ENCODE data around the gene SLC43A1. TPM values are rescaled to one million over a fixed set of nuclear protein-coding genes. Genes with fewer than 3 reads are reported as not detected.

SLC43A1 gene
- total and polyA plus RNA-seq, 2 of the 4 experiments (the other 2 are of a cell fraction): 10.0 to 17.0 TPM

DNA sequence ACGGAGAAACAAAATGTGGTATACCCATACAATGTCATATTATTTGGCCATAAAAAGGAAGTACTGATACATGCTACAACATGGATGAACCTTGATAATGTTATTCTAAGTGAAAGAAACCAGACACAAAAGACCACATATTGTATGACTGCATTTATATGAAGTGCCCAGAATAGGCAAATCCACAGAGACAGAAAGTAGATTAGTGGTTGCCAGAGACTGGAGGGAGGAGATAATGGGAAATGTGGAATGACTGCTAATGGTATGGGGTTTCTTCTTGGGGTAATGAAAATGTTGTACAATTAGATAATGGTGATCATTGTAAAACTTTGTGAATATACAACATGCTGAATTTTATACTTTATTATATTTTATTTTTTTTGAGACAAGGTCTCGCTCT is 5.6 kb upstream of the SLC43A1 start:
- no peak for DNase-seq
- in situ Hi-C loops (cut with MboI; ENCODE audit: low sequenced_read_pairs) (loop anchor here (25.0 kb wide), 1 partner anchor 684 kb away; no protein-coding TSS in a partner anchor), intact Hi-C loops (cut with micrococcal nuclease) (no loop called here), dilution Hi-C loops (cut with HindIII; ENCODE audit: low sequenced_read_pairs, unreplicated experiment) (no loop called here)
- Histone ChIP-seq H4K20me1 (ENCODE audit: insufficient read depth, low read length) (no peaks in the 10 kb centered on the region), H2BK5ac (ENCODE audit: low read depth, low read length, poor library complexity, severe bottlenecking) (no peak overlapping the region), H3K14ac (replicated peaks; ENCODE audit: low read depth, low read length) (no peak overlapping the region), H4K5ac (ENCODE audit: low read depth, low read length) (no peak overlapping the region), H4K91ac (ENCODE audit: insufficient read depth, low read depth, low read length) (no peak overlapping the region), H3K18ac (ENCODE audit: low read depth, low read length) (no peak overlapping the region), H3K27me3 (ENCODE audit: control insufficient read depth, insufficient read depth, low read length) (no peaks in the 10 kb centered on the region), H3K9me3 (ENCODE audit: control insufficient read depth, insufficient read depth, low read length) (no peaks in the 10 kb centered on the region), H2BK15ac (ENCODE audit: low read depth, low read length) (no peak overlapping the region), H3K36me3 (ENCODE audit: control insufficient read depth, insufficient read depth, low read length) (no peaks in the 10 kb centered on the region), H3K9ac (ENCODE audit: low read depth, low read length) (no peak overlapping the region), H3K4ac (ENCODE audit: low read depth, low read length) (no peak overlapping the region), H3K27ac (ENCODE audit: insufficient read depth, low read length) (no peak overlapping the region), H3K9me1 (ENCODE audit: insufficient read depth, low read length) (no peaks in the 10 kb centered on the region), H3K23ac (ENCODE audit: low read depth, low read length) (no peak overlapping the region), H3K56ac (ENCODE audit: extremely low read depth, insufficient read depth, low read length) (no peak overlapping the region), H2AFZ (replicated peaks; ENCODE audit: low read length, poor library complexity) (no peak overlapping the region), H2AK5ac (ENCODE audit: low read depth, low read length) (no peak overlapping the region), H2BK20ac (ENCODE audit: low read depth, low read length) (no peak overlapping the region), H3K79me1 (ENCODE audit: low read depth in 1 of 2, low read length in 2 of 2) (0 out of 4 replicates have a peak, but pooled peaks cover 0 to under 1% of the 10 kb centered on the region in 2 experiments), H3K4me3 (ENCODE audit: insufficient read depth, low read depth, low read length) (no peak overlapping the region), H3K4me2 (ENCODE audit: low read depth, low read length) (no peak overlapping the region), H2BK120ac (ENCODE audit: low read depth, low read length) (no peak overlapping the region), H3K4me1 (ENCODE audit: control insufficient read depth, insufficient read depth, low read length) (no peaks in the 10 kb centered on the region), H2AK9ac (replicated peaks; ENCODE audit: low read depth, low read length, poor library complexity) (no peak overlapping the region), H4K8ac (ENCODE audit: low read depth in 2 of 2, low read length in 2 of 2) (no peak overlapping the region)
- no peak for TF ChIP-seq MAFK (IDR thresholded peaks at IDR 0.05; ENCODE audit: low read depth, low read length)
- TF ChIP-seq RAD21 (IDR thresholded peaks at IDR 0.05; ENCODE audit: low read length): no peak
- no peak for TF ChIP-seq BHLHE40 (IDR thresholded peaks at IDR 0.05; ENCODE audit: low read depth, low read length)
- no peak for ATAC-seq (ENCODE audit: low read depth)
- ChIA-PET CTCF (interaction anchor here (2.1 kb wide), 1 partner anchor 27 kb away, joined by 6 read pairs; no protein-coding TSS in a partner anchor), POLR2A (ENCODE audit: unreplicated experiment) (no interaction called here)
- no CpG with 5 or more reads among the region's 2 CpGs for WGBS, 2 experiments (ENCODE audit: extremely low coverage in 2 of 2, insufficient read length in 1 of 2)
- BruUV-seq (replicated peaks): no TSS peak
